Measurements from ENCODE around the gene GRK2.

The GRK2 gene

GRCh38 chr11:67286621-67287333 is 20.5 kb downstream of the GRK2 start:
- peaks cover 8% of the 10 kb centered on the region for H3K4me1 ChIP-seq (ENCODE audit: insufficient read depth, low read length)
- no peaks in the 10 kb centered on the region for H3K9me3 ChIP-seq (ENCODE audit: insufficient read depth, low read depth, low read length)
- 93% methylated on average over 8 of the region's 8 CpGs for WGBS
- peaks cover 48% of the 10 kb centered on the region for H3K36me3 ChIP-seq (ENCODE audit: insufficient read depth, low read length)
- no peaks in the 10 kb centered on the region for H3K27me3 ChIP-seq (ENCODE audit: insufficient read depth, low read length)
- no peak overlapping the region for H3K9ac ChIP-seq (ENCODE audit: low read depth, low read length)
- no peak overlapping the region for H3K4me3 ChIP-seq (ENCODE audit: low read length)
- 0 out of 2 replicates have a peak overlapping the region, but pooled peaks have one; percentile 18 for H3K27ac ChIP-seq (ENCODE audit: low read depth, low read length)

GRCh38 chr11:67287355-67288197 is 21.3 kb downstream of the GRK2 start:
- H3K4me1 ChIP-seq (ENCODE audit: insufficient read depth, low read length) = peaks cover 8% of the 10 kb centered on the region
- WGBS = 92% methylated on average over 14 of the region's 14 CpGs
- no peaks in the 10 kb centered on the region for H3K27me3 ChIP-seq (ENCODE audit: insufficient read depth, low read length)
- H3K27ac ChIP-seq (ENCODE audit: low read depth, low read length) = peak overlapping the region; percentile 96
- peak overlapping the region; percentile 78 for H3K4me3 ChIP-seq (ENCODE audit: low read length)
- no peaks in the 10 kb centered on the region for H3K9me3 ChIP-seq (ENCODE audit: insufficient read depth, low read depth, low read length)
- H3K36me3 ChIP-seq (ENCODE audit: insufficient read depth, low read length) = peaks cover 49% of the 10 kb centered on the region
- peak overlapping the region; percentile 93 for H3K9ac ChIP-seq (ENCODE audit: low read depth, low read length)

GRCh38 chr11:67288198-67288451 is 21.9 kb downstream of the GRK2 start:
- Histone ChIP-seq H3K9ac (ENCODE audit: low read depth, low read length) (peak overlapping the region; percentile 93), H3K27me3 (ENCODE audit: insufficient read depth, low read length) (no peaks in the 10 kb centered on the region), H3K4me1 (ENCODE audit: insufficient read depth, low read length) (peaks cover 8% of the 10 kb centered on the region), H3K4me3 (ENCODE audit: low read length) (peak overlapping the region; percentile 78), H3K27ac (ENCODE audit: low read depth, low read length) (peak overlapping the region; percentile 96), H3K9me3 (ENCODE audit: insufficient read depth, low read depth, low read length) (no peaks in the 10 kb centered on the region), H3K36me3 (ENCODE audit: insufficient read depth, low read length) (peaks cover 49% of the 10 kb centered on the region)
- WGBS = 61% methylated on average over 4 of the region's 4 CpGs

- 1% methylated on average over 87 of the region's 87 CpGs for WGBS
- Histone ChIP-seq H3K27ac (ENCODE audit: low read depth, low read length) (peak overlapping the region; percentile 96), H3K9ac (ENCODE audit: low read depth, low read length) (peak overlapping the region; percentile 93), H3K36me3 (ENCODE audit: insufficient read depth, low read length) (peaks cover 44% of the 10 kb centered on the region), H3K4me3 (ENCODE audit: low read length) (peak overlapping the region; percentile 78), H3K9me3 (ENCODE audit: insufficient read depth, low read depth, low read length) (no peaks in the 10 kb centered on the region), H3K27me3 (ENCODE audit: insufficient read depth, low read length) (no peaks in the 10 kb centered on the region), H3K4me1 (ENCODE audit: insufficient read depth, low read length) (peaks cover 8% of the 10 kb centered on the region)
Measured at GRCh38 chr11:67288452-67289225, 22.4 kb downstream of the GRK2 start.

- H3K27me3 ChIP-seq (ENCODE audit: insufficient read depth, low read length) = no peaks in the 10 kb centered on the region
- H3K9ac ChIP-seq (ENCODE audit: low read depth, low read length) = peak within 1 kb of the TSS; percentile 93
- H3K4me1 ChIP-seq (ENCODE audit: insufficient read depth, low read length) = peaks cover 8% of the 10 kb centered on the region
- no peaks in the 10 kb centered on the region for H3K9me3 ChIP-seq (ENCODE audit: insufficient read depth, low read depth, low read length)
- peaks cover 44% of the 10 kb centered on the region for H3K36me3 ChIP-seq (ENCODE audit: insufficient read depth, low read length)
- peak within 1 kb of the TSS; percentile 78 for H3K4me3 ChIP-seq (ENCODE audit: low read length)
- under 1% methylated on average over 55 of the region's 56 CpGs for WGBS
- peak within 1 kb of the TSS; percentile 96 for H3K27ac ChIP-seq (ENCODE audit: low read depth, low read length)
Measured at GRCh38 chr11:67289226-67289650, 23.0 kb downstream of the GRK2 start, which contains the start of gene ANKRD13D. ANKRD13D (plus strand) TSS chr11:67289303; CDS start chr11:67289461, 158 bp downstream.

GRCh38 chr11:67289651-67290479 is 23.6 kb downstream of the GRK2 start:
- 41% methylated on average over 36 of the region's 36 CpGs for WGBS
- Histone ChIP-seq H3K36me3 (ENCODE audit: insufficient read depth, low read length) (peaks cover 45% of the 10 kb centered on the region), H3K9ac (ENCODE audit: low read depth, low read length) (peak overlapping the region; percentile 65), H3K9me3 (ENCODE audit: insufficient read depth, low read depth, low read length) (no peaks in the 10 kb centered on the region), H3K4me1 (ENCODE audit: insufficient read depth, low read length) (peaks cover 8% of the 10 kb centered on the region), H3K27me3 (ENCODE audit: insufficient read depth, low read length) (no peaks in the 10 kb centered on the region), H3K4me3 (ENCODE audit: low read length) (peak overlapping the region; percentile 78), H3K27ac (ENCODE audit: low read depth, low read length) (no peak overlapping the region)

- Histone ChIP-seq H3K27me3 (ENCODE audit: insufficient read depth, low read length) (no peaks in the 10 kb centered on the region), H3K4me3 (ENCODE audit: low read length) (no peak overlapping the region), H3K36me3 (ENCODE audit: insufficient read depth, low read length) (peaks cover 40% of the 10 kb centered on the region), H3K9ac (ENCODE audit: low read depth, low read length) (no peak overlapping the region), H3K4me1 (ENCODE audit: insufficient read depth, low read length) (peaks cover 8% of the 10 kb centered on the region), H3K27ac (ENCODE audit: low read depth, low read length) (no peak overlapping the region), H3K9me3 (ENCODE audit: insufficient read depth, low read depth, low read length) (peaks cover 3% of the 10 kb centered on the region)
- 94% methylated on average over 7 of the region's 7 CpGs for WGBS
Measured at GRCh38 chr11:67290801-67291200, 24.5 kb downstream of the GRK2 start.

GRCh38 chr11:67291481-67292381 is 25.5 kb downstream of the GRK2 start:
- H3K4me1 ChIP-seq (ENCODE audit: insufficient read depth, low read length) = peaks cover 8% of the 10 kb centered on the region
- no peak overlapping the region for H3K4me3 ChIP-seq (ENCODE audit: low read length)
- no peak overlapping the region for H3K9ac ChIP-seq (ENCODE audit: low read depth, low read length)
- peaks cover 8% of the 10 kb centered on the region for H3K9me3 ChIP-seq (ENCODE audit: insufficient read depth, low read depth, low read length)
- H3K27ac ChIP-seq (ENCODE audit: low read depth, low read length) = no peak overlapping the region
- WGBS = 95% methylated on average over 33 of the region's 33 CpGs
- H3K36me3 ChIP-seq (ENCODE audit: insufficient read depth, low read length) = peaks cover 46% of the 10 kb centered on the region
- H3K27me3 ChIP-seq (ENCODE audit: insufficient read depth, low read length) = no peaks in the 10 kb centered on the region

- peaks cover 46% of the 10 kb centered on the region for H3K36me3 ChIP-seq (ENCODE audit: insufficient read depth, low read length)
Measured at GRCh38 chr11:67292671-67293070, 26.4 kb downstream of the GRK2 start.

GRCh38 chr11:67293090-67293489 is 26.8 kb downstream of the GRK2 start:
- no peaks in the 10 kb centered on the region for H3K27me3 ChIP-seq (ENCODE audit: insufficient read depth, low read length)
- no peak overlapping the region for H3K4me3 ChIP-seq (ENCODE audit: low read length)
- no peak overlapping the region for H3K27ac ChIP-seq (ENCODE audit: low read depth, low read length)
- 93% methylated on average over 2 of the region's 3 CpGs for WGBS
- peaks cover 8% of the 10 kb centered on the region for H3K9me3 ChIP-seq (ENCODE audit: insufficient read depth, low read depth, low read length)
- no peak overlapping the region for H3K9ac ChIP-seq (ENCODE audit: low read depth, low read length)
- peaks cover 46% of the 10 kb centered on the region for H3K36me3 ChIP-seq (ENCODE audit: insufficient read depth, low read length)
- peaks cover 2% of the 10 kb centered on the region for H3K4me1 ChIP-seq (ENCODE audit: insufficient read depth, low read length)

More at GRCh38 chr11:67292671-67293070, 26.4 kb downstream of the GRK2 start:
- Histone ChIP-seq H3K4me3 (ENCODE audit: low read length) (no peak overlapping the region), H3K9ac (ENCODE audit: low read depth, low read length) (no peak overlapping the region), H3K4me1 (ENCODE audit: insufficient read depth, low read length) (peaks cover 6% of the 10 kb centered on the region), H3K27me3 (ENCODE audit: insufficient read depth, low read length) (no peaks in the 10 kb centered on the region), H3K9me3 (ENCODE audit: insufficient read depth, low read depth, low read length) (peaks cover 8% of the 10 kb centered on the region), H3K27ac (ENCODE audit: low read depth, low read length) (no peak overlapping the region)
- WGBS = 89% methylated on average over 1 of the region's 3 CpGs

All from HUES64 (cell line).